ENCODE results near the gene MTHFD2L.

- TF ChIP-seq EZH2 (IDR thresholded peaks at IDR 0.05; ENCODE audit: borderline replicate concordance, low read length) (no peak), CTCF (IDR thresholded peaks at IDR 0.05; ENCODE audit: low read length) (no peak)
Observed at GRCh38 chr4:74158466-74159142, 686 bp downstream of the MTHFD2L start.

All from OCI-LY1 (cell line).